Activated CD4-positive, alpha-beta T cell treated with anti-CD3 and anti-CD28 coated beads, Interleukin-2, amount 50 U/mL, for 24 hours (primary cell): ENCODE data around the gene BCAS3.

Source experiments
- DNase-seq, 2 donors: peaks; one replicate each; pipeline ENCODE4 v3.0.0-alpha.2; 2020; ENCODE audit warnings: low read depth in 1 of 2, low spot score in 1 of 2

The BCAS3 gene

GRCh38 chr17:61309362-61310256 is 632.0 kb downstream of the BCAS3 start:
- no peak for DNase-seq

- no peak for DNase-seq
These were observed 632.9 kb downstream of the BCAS3 start for GRCh38 chr17:61310590-61310989.

DNA sequence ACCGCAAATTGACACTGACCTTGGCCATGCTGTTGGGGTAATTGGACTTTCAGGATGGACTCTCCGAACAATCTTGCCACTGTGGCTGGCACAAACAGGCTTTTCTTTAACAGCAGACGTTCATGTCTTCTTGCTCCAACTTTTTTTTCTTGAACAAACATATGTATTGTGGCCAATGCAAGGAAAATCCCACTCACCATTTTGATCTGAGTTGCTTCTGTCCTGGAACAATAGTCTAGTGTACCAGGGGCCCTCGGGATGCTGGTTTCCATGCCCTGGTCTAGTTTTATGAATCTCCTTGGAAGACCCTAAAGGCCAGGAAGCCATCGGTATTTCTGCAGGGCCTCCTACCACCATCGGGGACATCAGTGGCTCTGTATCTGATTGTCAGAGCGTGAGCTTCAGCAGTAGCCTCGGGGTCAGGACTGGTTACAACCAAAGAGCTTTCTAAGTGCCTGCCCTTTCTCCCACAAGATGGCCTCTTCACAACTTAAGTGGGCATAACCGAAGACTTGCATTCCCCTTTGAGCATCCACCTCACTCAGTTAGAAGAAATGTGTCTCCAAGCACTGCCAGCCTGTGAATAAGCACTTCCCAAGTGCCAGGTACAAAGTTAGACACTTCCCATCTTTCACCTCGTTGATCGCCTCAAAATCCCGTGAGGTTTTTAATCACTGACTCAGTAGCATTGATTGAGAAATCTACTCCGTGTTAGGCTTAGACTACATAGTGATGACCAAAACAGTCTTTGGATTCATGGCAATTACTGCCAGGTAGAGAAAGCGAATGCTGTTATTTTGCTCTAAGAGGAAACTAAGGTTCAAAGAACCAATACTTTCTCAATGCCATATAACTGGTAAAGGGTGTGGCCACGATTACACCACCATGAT is 635.0 kb downstream of the BCAS3 start:
- no peak for DNase-seq

DNA sequence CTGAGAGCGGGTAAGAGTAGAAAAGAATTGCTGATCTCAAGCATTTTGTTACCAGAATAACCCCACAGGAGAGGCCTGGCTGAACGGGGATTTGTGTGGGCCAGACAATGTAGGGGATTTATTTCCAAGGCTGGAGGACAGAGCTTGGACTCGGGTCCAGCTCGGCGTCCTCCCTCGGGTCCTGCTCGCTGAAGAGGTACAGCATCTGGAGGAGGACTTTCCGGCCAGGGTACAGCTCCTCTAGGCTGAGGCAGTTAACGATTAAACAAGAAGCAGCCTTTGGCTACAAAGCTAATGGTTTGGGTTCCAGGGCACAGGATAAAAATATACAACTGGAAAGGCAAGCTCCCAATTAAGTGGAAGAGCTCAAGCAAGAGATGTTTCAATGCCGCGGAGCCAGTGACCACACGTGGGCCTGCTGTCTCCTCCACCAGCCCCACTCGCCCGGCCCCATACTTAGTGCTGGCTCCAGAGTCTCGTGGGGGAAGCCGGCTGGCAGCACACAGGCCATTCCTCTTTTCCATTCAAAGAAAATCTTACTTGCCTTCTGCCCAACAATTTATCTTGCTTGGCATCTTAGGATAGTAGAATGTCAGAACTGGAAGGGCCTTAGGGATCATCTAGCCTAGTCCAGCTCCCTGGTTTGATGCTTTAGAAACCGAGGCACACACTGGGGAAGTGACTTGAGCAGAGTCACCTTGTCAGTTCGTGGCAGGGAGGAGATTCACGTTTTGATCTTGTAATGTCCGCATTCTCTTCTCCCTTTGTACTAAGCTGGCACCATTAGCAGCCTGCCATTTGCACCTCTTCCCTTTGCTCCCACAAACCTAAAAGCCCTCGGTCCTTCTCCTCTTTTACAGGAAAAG is 636.0 kb downstream of the BCAS3 start:
- no peak for DNase-seq

DNA sequence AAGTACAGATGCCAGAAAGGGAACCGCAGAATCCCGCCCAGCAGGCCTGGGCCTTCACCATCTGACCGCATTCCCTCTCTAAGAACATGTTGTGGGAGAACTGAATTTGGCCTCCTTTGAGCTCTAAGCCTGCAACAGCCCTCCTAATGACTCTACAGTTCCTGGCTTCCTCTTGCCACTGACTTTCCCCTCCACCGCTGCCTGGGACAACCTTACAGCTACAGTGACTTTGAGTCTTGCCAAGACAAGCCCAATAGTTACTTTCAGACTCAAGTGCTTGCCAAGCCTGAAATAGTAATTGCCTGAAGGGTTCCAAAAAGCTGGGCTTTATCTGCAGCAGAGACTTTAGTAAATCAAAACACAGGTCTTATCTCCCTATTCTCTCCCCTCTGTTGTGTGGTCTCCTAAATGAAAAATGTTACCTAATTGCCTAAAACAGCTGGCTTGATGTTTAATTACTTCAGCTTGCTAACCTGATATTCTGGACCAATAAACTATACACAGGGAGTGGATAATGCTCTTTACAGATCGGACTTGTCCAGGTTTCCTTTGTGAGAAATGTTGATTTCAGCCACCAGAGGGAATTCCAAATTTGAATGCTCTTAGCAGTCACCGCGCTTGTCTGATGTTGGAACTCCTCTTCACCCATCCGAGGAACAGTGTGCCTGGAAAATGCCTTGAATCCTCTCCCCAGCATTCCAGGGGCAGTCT is 636.9 kb downstream of the BCAS3 start:
- DNase-seq = no peak

DNA sequence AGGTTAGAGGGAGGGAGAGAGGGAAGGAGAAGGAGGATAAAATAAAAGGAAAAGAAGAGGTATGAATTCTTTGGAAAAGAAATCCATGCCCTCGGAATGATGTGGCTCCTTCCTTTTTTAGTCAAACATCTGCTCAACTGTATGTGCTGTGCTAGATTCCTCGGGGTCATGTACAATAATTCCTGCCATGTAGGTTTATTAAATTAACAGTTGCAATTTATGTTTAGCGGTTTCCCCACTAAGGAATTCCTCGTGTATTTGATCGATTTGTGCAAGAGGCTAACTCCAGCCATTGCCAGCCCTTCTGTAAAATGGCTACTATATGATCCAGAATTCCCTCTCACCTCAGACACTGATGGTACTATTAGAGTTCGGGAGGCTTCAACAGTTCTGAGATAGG is 639.0 kb downstream of the BCAS3 start:
- DNase-seq = no peak

- no peak for DNase-seq
These were observed 640.1 kb downstream of the BCAS3 start for GRCh38 chr17:61317779-61318178.

DNA sequence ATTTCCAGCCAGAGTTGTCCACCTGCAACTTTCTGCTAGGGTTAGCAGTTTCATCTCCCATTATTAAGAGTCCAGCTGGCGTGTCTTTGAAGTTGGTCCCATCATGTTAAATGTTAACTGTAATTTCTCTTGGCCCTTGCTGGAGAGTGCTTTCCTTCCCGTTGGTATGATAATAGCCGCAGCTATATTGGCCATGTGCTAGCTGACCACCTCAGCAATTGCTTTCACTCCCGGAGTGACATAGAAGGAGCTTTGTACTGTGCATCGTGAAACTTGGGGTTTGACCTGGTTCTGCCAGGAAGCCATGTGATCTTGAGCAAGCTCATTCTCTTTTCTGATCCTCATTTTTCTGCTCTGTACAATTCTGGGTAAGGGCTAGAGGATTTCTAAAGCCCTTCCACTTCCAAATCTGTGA is 641.0 kb downstream of the BCAS3 start:
- no peak for DNase-seq

DNA sequence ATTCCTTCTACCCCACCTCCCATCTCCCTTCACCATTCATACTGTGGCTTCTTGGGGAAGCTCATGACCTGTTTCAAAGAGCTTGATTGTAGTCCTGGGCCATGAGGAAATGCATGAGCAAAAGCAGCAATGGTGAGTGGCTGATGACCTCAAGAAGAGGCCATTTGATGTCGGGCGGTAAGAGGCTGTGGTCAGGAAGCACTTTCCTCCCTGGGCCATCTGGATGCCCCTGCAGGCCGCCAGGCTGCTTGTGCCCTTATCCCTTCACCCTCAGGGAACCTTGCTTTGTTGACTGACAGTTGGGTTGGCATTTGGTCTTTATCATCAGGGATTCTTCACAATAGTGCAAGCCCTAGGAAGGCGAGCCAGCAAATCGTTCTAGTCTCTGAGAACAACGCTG is 643.7 kb downstream of the BCAS3 start:
- DNase-seq = no peak

DNA sequence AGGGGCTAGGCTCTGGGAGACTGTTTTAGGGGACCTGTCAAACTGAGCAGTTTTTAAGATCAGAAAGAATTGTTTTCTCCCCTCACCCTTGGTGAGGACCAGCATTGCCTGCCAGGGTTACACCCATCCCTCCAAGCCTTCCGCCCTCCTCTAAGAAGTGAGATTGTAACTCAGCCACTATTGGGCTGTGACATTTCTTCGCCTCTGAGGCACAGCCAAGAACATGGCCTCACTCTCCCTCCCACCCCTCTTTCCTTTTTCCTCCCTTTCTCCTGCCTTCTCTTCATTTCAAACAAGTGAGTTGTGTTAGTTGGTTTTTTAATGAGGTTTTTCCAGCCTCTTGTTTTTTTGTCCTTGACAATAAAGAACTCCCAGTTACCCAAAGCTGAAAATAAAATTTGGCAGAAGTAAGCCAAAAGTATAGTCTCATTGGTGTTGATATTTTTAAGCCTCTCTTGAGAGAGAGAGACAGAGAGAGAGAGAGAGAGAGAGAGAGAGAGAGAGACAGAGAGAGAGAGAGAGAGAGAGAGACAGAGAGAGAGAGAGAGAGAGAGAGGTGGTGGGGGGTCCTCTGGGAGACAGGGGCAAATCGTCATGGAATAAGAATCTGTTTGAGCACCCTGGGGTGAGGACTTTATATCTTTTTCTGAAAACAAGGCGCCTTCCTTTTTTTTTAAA is 644.8 kb downstream of the BCAS3 start:
- DNase-seq = no peak

GRCh38 chr17:61323003-61323908 is 645.6 kb downstream of the BCAS3 start:
- DNase-seq = no peak

- DNase-seq = no peak
These were observed 646.5 kb downstream of the BCAS3 start for GRCh38 chr17:61323909-61324868.

DNA sequence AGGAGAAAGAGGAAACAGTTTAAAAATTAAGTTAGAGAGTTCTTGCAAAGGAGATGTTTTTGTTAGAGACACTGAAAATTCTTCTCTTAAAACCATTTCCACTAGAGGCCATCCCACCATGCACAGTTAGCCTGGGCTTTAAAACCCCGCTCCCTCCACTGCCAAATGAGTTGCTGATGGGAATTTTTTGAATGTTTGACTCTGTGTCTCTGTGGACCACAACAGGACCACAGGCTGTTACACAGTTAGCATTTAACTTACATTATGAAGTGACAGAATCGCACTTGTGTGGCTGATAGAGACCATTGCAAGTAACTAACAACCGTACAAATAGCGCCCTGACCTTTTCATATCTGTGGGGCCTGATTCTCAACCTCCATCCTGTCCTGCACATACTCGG is 647.3 kb downstream of the BCAS3 start:
- no peak for DNase-seq

DNA sequence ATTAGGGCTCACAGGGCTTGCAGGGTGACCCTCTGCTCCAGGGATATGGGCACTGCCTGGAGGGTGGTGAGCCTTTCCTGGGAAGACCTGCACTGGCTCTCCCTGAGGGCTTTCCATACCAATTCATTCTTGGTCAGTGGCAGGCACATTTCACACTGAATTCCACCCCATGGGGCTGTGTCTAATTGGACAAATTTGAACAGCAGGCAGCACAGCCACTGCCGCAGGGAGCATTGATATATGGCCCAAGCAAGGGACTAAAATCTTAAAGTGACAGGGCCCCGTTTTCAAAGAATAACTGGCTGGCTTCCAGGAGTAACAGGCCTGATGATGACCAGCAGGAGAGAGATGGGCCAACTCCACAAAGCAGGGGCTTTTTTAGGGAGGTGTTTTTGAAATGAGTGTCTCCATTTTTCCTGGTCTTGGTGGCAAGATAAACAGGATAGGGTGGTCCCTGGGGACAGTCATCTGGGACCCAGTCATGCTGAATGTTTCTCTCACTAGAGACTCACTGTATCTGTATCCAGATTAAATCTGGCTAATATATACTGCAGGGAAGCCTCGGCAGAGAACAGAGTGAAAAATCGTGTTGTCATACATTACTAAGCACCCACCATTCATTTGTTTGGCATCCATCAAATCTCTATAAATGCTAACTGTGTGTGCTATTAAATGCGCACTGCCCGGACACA is 647.9 kb downstream of the BCAS3 start:
- DNase-seq = no peak

GRCh38 chr17:61326330-61326729 is 648.7 kb downstream of the BCAS3 start:
- no peak for DNase-seq

DNA sequence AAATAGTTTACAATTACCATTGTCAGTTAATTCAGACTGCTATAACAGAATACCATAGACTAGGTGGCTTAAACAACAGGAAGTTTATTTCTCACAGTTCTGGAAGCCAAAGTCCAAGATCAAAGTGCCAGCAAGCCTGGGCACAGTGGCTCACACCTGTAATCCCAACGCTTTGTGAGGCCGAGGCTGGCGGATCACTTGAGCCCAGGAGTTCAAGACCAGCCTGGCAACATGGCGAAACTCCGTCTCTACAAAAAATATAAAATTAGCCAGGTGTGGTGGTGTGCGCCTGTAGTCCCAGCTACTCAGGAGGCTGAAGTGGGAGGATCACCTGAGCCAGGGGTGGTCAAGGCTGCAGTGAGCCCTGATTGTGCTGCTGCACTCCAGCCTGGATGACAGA is 650.7 kb downstream of the BCAS3 start:
- no peak for DNase-seq
